Measurements from ENCODE around the gene PLA2G6. TPM values are rescaled to one million over a fixed set of nuclear protein-coding genes. Genes with fewer than 3 reads are reported as not detected.

PLA2G6 gene
- total and polyA plus RNA-seq, 2 of the 4 experiments (the other 2 are of a cell fraction): 6.1 to 10.3 TPM

- TF ChIP-seq NFE2L2 (IDR thresholded peaks at IDR 0.05; ENCODE audit: low read depth, low read length) (no peak), RAD21 (IDR thresholded peaks at IDR 0.05; ENCODE audit: low read length) (peak; percentile 61)
Measured at GRCh38 chr22:38074181-38075104, 107.2 kb downstream of the PLA2G6 start (continued).

- BruUV-seq (replicated peaks): no TSS peak
- Histone ChIP-seq H3K27ac (ENCODE audit: insufficient read depth, low read length) (no peak overlapping the region), H3K14ac (replicated peaks; ENCODE audit: low read depth, low read length) (no peak overlapping the region), H4K20me1 (ENCODE audit: insufficient read depth, low read length) (no peaks in the 10 kb centered on the region), H3K56ac (ENCODE audit: extremely low read depth, insufficient read depth, low read length) (no peak overlapping the region), H3K4ac (ENCODE audit: low read depth, low read length) (no peak overlapping the region), H3K9me3 (ENCODE audit: control insufficient read depth, insufficient read depth, low read length) (no peaks in the 10 kb centered on the region), H4K91ac (ENCODE audit: insufficient read depth, low read depth, low read length) (no peak overlapping the region), H3K4me3 (ENCODE audit: insufficient read depth, low read depth, low read length) (no peak overlapping the region), H4K5ac (ENCODE audit: low read depth, low read length) (no peak overlapping the region), H3K9ac (ENCODE audit: low read depth, low read length) (no peak overlapping the region), H3K9me1 (ENCODE audit: insufficient read depth, low read length) (no peaks in the 10 kb centered on the region), H4K8ac (ENCODE audit: low read depth in 2 of 2, low read length in 2 of 2) (no peak overlapping the region), H2AK9ac (replicated peaks; ENCODE audit: low read depth, low read length, poor library complexity) (no peak overlapping the region), H2BK120ac (ENCODE audit: low read depth, low read length) (no peak overlapping the region), H3K4me1 (ENCODE audit: control insufficient read depth, insufficient read depth, low read length) (no peaks in the 10 kb centered on the region), H2BK20ac (ENCODE audit: low read depth, low read length) (no peak overlapping the region), H3K4me2 (ENCODE audit: low read depth, low read length) (no peak overlapping the region), H2AFZ (replicated peaks; ENCODE audit: low read length, poor library complexity) (no peak overlapping the region), H3K79me1 (ENCODE audit: low read depth in 1 of 2, low read length in 2 of 2) (no peaks in the 10 kb centered on the region), H2BK5ac (ENCODE audit: low read depth, low read length, poor library complexity, severe bottlenecking) (no peak overlapping the region), H3K27me3 (ENCODE audit: control insufficient read depth, insufficient read depth, low read length) (no peaks in the 10 kb centered on the region), H3K18ac (ENCODE audit: low read depth, low read length) (no peak overlapping the region), H2AK5ac (ENCODE audit: low read depth, low read length) (no peak overlapping the region), H2BK15ac (ENCODE audit: low read depth, low read length) (no peak overlapping the region), H3K23ac (ENCODE audit: low read depth, low read length) (no peak overlapping the region), H3K36me3 (ENCODE audit: control insufficient read depth, insufficient read depth, low read length) (peaks cover 10% of the 10 kb centered on the region)
- ATAC-seq (ENCODE audit: low read depth) (no peak), DNase-seq (no peak)
- intact Hi-C loops (cut with micrococcal nuclease) (loop anchor here (5.0 kb wide), 1 partner anchor 279 kb away; no protein-coding TSS in a partner anchor), dilution Hi-C loops (cut with HindIII; ENCODE audit: low sequenced_read_pairs, unreplicated experiment) (no loop called here), in situ Hi-C loops (cut with MboI; ENCODE audit: low sequenced_read_pairs) (no loop called here)
- TF ChIP-seq CEBPB (IDR thresholded peaks at IDR 0.05; ENCODE audit: low read depth, low read length) (no peak), CHD1 (IDR thresholded peaks at IDR 0.05; ENCODE audit: low read depth, low read length) (no peak), MAFK (IDR thresholded peaks at IDR 0.05; ENCODE audit: low read depth, low read length) (no peak), MXI1 (IDR thresholded peaks at IDR 0.05; ENCODE audit: borderline replicate concordance, low read depth, low read length) (no peak), ELK1 (IDR thresholded peaks at IDR 0.05; ENCODE audit: borderline replicate concordance, low read depth, low read length) (no peak), POLR2A (IDR thresholded peaks at IDR 0.05; ENCODE audit: low read depth, low read length) (no peak)
- ChIA-PET CTCF (no interaction called here), POLR2A (ENCODE audit: unreplicated experiment) (no interaction called here)
- WGBS, 2 experiments (ENCODE audit: extremely low coverage in 2 of 2, insufficient read length in 1 of 2): 78% methylated on average over 6 of the region's 28 CpGs; no CpG with 5 or more reads in 1 of the 2 experiments
Measured at GRCh38 chr22:38073150-38074130, 108.2 kb downstream of the PLA2G6 start.

All from IMR-90 (cell line).